Keratinocyte (primary cell): ENCODE data around the gene SUSD5. TPM values are rescaled to one million over a fixed set of nuclear protein-coding genes. Genes with fewer than 3 reads are reported as not detected.

ENCODE experiments used
- DNase-seq: peaks from one replicate; pipeline ENCODE4 v3.0.0-alpha.2; 2011; ENCODE audit warnings: low read depth, missing footprints, low spot score
- FAIRE-seq: peaks from 2 replicates; lab custom pipeline; 2011; peaks lifted over from hg19 to GRCh38; lab: Jason Lieb, UNC
- H2AFZ ChIP-seq: 2 replicates; pipeline ENCODE4 v1.6.0; 2012; ENCODE audit warnings: low read length, control low read depth, inconsistent platforms; ENCODE audit not compliant: control insufficient read depth
- H3K27ac ChIP-seq: 2 replicates; pipeline ENCODE4 v1.5.1; 2011; ENCODE audit warnings: low read length; ENCODE audit not compliant: control insufficient read depth, insufficient read depth
- H3K27me3 ChIP-seq: 3 replicates; pipeline ENCODE4 v1.6.0; 2011; ENCODE audit warnings: low read length; ENCODE audit not compliant: control insufficient read depth, insufficient read depth; ENCODE audit errors: extremely low read depth
- H3K36me3 ChIP-seq, 2 experiments: 2 replicates in 1 of 2; 3 replicates in 1 of 2; pipeline ENCODE4 v1.5.1; 2011; ENCODE audit warnings: low read length in 2 of 2, mild to moderate bottlenecking in 1 of 2; ENCODE audit not compliant: control insufficient read depth in 2 of 2, insufficient read depth in 2 of 2; ENCODE audit errors: extremely low read depth in 1 of 2
- H3K4me1 ChIP-seq: 3 replicates; pipeline ENCODE4 v1.5.1; 2011; ENCODE audit warnings: low read length; ENCODE audit not compliant: control insufficient read depth, insufficient read depth; ENCODE audit errors: extremely low read depth
- H3K4me2 ChIP-seq: 3 replicates; pipeline ENCODE4 v1.6.0; 2011; ENCODE audit warnings: low read depth, low read length; ENCODE audit not compliant: control insufficient read depth, insufficient read depth; ENCODE audit errors: extremely low read depth
- H3K4me3 ChIP-seq, 3 experiments: fragments of 200-600 bp in 1 of 3; sonication (generic) in 1 of 3; 2 replicates in 2 of 3; 3 replicates in 1 of 3; pipeline ENCODE4 v1.5.1; 2011 to 2016; ENCODE audit warnings: low read length in 3 of 3, mild to moderate bottlenecking in 3 of 3, control low read depth in 2 of 3, inconsistent platforms in 1 of 3, low read depth in 1 of 3, mixed read lengths in 1 of 3, mixed run types in 1 of 3, moderate library complexity in 1 of 3; ENCODE audit not compliant: control insufficient read depth in 2 of 3, insufficient read depth in 2 of 3; ENCODE audit errors: extremely low read depth in 1 of 3
- H3K79me2 ChIP-seq: 2 replicates; pipeline ENCODE4 v1.6.0; 2012; ENCODE audit warnings: low read length; ENCODE audit not compliant: control insufficient read depth, insufficient read depth
- H3K9ac ChIP-seq: 3 replicates; pipeline ENCODE4 v1.6.0; 2011; ENCODE audit warnings: low read length; ENCODE audit not compliant: control insufficient read depth, insufficient read depth; ENCODE audit errors: extremely low read depth
- H3K9me1 ChIP-seq: 3 replicates; pipeline ENCODE4 v1.6.0; 2011; ENCODE audit warnings: low read length; ENCODE audit not compliant: control insufficient read depth, insufficient read depth; ENCODE audit errors: extremely low read depth
- H3K9me3 ChIP-seq: 2 replicates; pipeline ENCODE4 v1.5.1; 2012; ENCODE audit warnings: low read depth, low read length; ENCODE audit not compliant: control insufficient read depth
- H4K20me1 ChIP-seq: 3 replicates; pipeline ENCODE4 v1.6.0; 2011; ENCODE audit warnings: low read length; ENCODE audit not compliant: control insufficient read depth, insufficient read depth; ENCODE audit errors: extremely low read depth
- CTCF ChIP-seq, 3 experiments: IDR thresholded peaks in 1 of 3; conservative IDR thresholded peaks in 1 of 3; optimal IDR thresholded peaks in 1 of 3; 2 replicates in 2 of 3; 3 replicates in 1 of 3; pipeline versions ENCODE3 to v1.5.1; 2011; ENCODE audit warnings: low read length in 3 of 3, mild to moderate bottlenecking in 3 of 3, moderate library complexity in 2 of 3, control low read depth in 1 of 3, inconsistent platforms in 1 of 3; ENCODE audit not compliant: insufficient read depth in 2 of 3; ENCODE audit errors: extremely low read depth in 1 of 3
- EZH2 ChIP-seq: IDR thresholded peaks from one replicate; pipeline ENCODE4 v1.6.1; 2012; ENCODE audit warnings: inconsistent platforms, mild to moderate bottlenecking, low read length, moderate library complexity
- dilution Hi-C: fragments of 300-500 bp; cut with MboI; formaldehyde crosslinking; loops from one replicate; pipeline ENCODE4 v1.7.0; 2020; ENCODE audit warnings: low sequenced_read_pairs; ENCODE audit not compliant: extremely low pct_ligation_motif_present
- polyA plus RNA-seq, 5 experiments: library from polyadenylated mRNA; depleted of rRNA in 3 of 5; stranded (reverse) in 3 of 5; stranded (forward) in 1 of 5; unstranded in 1 of 5; fragments of >200 nt; gene quantifications; 1 replicate in 1 of 5; 2 replicates in 3 of 5; 3 replicates in 1 of 5; pipeline versions ENCODE4 v1.2.1 to v1.2.3, GENCODE V29; 2011 to 2012; ENCODE audit warnings: missing spikeins in 2 of 5, low read depth in 1 of 5, low replicate concordance in 1 of 5

The SUSD5 gene
- polyA plus RNA-seq, 1 donor (not counting 4 experiments of a cell fraction or from before 2014, with no cell fraction given): 0.05 TPM

GRCh38 chr3:33179132-33179531, 39.5 kb downstream of the SUSD5 start:
- Histone ChIP-seq H3K4me1 (no peaks in the 10 kb centered on the region), H3K9ac (no peak overlapping the region), H3K27ac (no peak overlapping the region), H3K79me2 (no peaks in the 10 kb centered on the region), H2AFZ (no peak overlapping the region), H3K36me3 (no peaks in the 10 kb centered on the region), H4K20me1 (no peaks in the 10 kb centered on the region), H3K4me2 (no peak overlapping the region), H3K9me3 (no peaks in the 10 kb centered on the region), H3K27me3 (peaks cover under 1% of the 10 kb centered on the region), H3K9me1 (no peaks in the 10 kb centered on the region), H3K4me3 (no peak overlapping the region)
- DNase-seq (no peak), FAIRE-seq (no peak)
- dilution Hi-C loops: no loop called here
- TF ChIP-seq EZH2 (no peak), CTCF (optimal IDR thresholded peaks at IDR 0.05 in 1 of 3, IDR thresholded peaks at IDR 0.05 in 1 of 3, conservative IDR thresholded peaks at IDR 0.05 in 1 of 3; ENCODE audit: extremely low read depth in 1 of 3, insufficient read depth in 2 of 3, low read length in 3 of 3) (no peak)

DNA sequence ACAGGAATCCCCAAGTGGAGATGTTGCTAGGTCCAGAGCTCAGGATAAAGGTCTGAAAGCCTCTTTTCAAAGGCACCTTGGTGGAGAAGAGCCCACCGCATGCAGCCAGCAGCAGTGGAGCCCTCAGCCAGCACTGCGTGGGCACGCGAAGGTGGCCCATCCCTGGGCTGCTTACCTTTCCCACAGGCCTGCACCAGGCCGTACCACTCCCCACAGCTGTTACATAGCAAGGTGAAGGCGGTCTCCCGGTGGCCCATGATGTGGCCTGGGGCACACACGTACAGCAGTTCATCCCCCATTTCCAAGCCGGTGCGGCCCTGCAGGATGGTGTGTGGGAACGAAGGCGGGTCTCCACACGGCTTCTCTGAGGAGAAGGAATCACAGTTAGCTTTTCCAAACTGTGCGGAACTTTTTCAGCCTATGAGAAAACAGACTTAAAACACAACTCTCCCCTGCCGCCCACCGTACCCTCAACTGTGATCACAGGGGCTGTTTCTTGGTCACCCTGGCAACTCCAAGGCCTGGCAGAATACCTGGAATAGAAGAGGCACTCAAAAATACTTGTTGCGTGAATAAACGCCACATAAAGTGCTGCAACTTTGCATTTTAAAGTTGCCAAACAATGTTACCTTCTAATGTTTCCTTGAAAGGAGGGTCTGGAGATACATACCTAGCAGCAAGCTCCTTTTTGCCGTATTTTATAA, 43.7 kb downstream of the SUSD5 start:
- H3K9ac ChIP-seq: no peak overlapping the region
- H4K20me1 ChIP-seq: no peaks in the 10 kb centered on the region
- FAIRE-seq (no peak), DNase-seq (no peak)
- TF ChIP-seq CTCF (optimal IDR thresholded peaks at IDR 0.05 in 1 of 3, IDR thresholded peaks at IDR 0.05 in 1 of 3, conservative IDR thresholded peaks at IDR 0.05 in 1 of 3; ENCODE audit: extremely low read depth in 1 of 3, insufficient read depth in 2 of 3, low read length in 3 of 3) (no peak), EZH2 (no peak)
- no peak overlapping the region for H2AFZ ChIP-seq
- peaks cover 6% of the 10 kb centered on the region for H3K27me3 ChIP-seq
- no peak overlapping the region for H3K4me2 ChIP-seq
- no peaks in the 10 kb centered on the region for H3K36me3 ChIP-seq
- H3K9me3 ChIP-seq: no peaks in the 10 kb centered on the region
- no peaks in the 10 kb centered on the region for H3K4me1 ChIP-seq
- no peaks in the 10 kb centered on the region for H3K79me2 ChIP-seq
- no peak overlapping the region for H3K27ac ChIP-seq
- dilution Hi-C loops: no loop called here
- no peaks in the 10 kb centered on the region for H3K9me1 ChIP-seq
- H3K4me3 ChIP-seq: no peak overlapping the region
